Coronary artery (tissue), 2 donors: Measurements from ENCODE around the gene SORCS3.

Experiments
- DNase-seq: peaks from one replicate; pipeline ENCODE4 v3.0.0-alpha.2; 2017; ENCODE audit warnings: low spot score
- H3K27ac ChIP-seq, 2 donors: fragments of 200-600 bp; sonication (generic); one replicate each; pipeline ENCODE4 v1.5.1; 2016 to 2019
- H3K4me3 ChIP-seq: fragments of 200-600 bp; sonication (generic); 2 replicates; pipeline ENCODE4 v1.5.1; 2016; ENCODE audit warnings: mild to moderate bottlenecking, moderate library complexity
- TF ChIP-seq, protein P1 (sequence below): fragments of 200-600 bp; sonication (generic); IDR thresholded peaks from one replicate; pipeline ENCODE4 v1.5.1; 2019; ENCODE audit warnings: antibody characterized with exemption

The SORCS3 gene

DNA sequence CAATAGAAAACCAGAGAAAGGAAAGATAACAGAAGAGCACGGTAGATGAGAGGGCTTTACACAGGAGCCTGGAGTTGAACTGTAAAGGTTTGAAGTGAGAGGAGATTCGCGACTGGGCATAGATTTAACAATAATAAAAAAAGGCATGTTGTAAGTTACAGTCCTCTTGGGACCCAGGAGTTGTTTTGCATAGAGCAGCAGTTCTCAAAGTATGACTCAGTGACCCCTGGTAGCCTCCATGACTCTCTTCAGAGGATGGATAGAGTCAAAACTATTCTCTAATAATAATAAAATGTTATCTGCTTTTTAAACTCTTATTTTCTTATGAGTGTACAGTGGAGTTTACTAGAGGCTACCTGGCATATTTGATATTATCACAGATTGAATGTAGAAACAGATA, 262.3 kb downstream of the SORCS3 start:
- Histone ChIP-seq H3K27ac (no peak overlapping the region), H3K4me3 (no peak overlapping the region)
- no peak for DNase-seq
- TF ChIP-seq, protein P1, sequence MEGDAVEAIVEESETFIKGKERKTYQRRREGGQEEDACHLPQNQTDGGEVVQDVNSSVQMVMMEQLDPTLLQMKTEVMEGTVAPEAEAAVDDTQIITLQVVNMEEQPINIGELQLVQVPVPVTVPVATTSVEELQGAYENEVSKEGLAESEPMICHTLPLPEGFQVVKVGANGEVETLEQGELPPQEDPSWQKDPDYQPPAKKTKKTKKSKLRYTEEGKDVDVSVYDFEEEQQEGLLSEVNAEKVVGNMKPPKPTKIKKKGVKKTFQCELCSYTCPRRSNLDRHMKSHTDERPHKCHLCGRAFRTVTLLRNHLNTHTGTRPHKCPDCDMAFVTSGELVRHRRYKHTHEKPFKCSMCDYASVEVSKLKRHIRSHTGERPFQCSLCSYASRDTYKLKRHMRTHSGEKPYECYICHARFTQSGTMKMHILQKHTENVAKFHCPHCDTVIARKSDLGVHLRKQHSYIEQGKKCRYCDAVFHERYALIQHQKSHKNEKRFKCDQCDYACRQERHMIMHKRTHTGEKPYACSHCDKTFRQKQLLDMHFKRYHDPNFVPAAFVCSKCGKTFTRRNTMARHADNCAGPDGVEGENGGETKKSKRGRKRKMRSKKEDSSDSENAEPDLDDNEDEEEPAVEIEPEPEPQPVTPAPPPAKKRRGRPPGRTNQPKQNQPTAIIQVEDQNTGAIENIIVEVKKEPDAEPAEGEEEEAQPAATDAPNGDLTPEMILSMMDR, result no peak

DNA sequence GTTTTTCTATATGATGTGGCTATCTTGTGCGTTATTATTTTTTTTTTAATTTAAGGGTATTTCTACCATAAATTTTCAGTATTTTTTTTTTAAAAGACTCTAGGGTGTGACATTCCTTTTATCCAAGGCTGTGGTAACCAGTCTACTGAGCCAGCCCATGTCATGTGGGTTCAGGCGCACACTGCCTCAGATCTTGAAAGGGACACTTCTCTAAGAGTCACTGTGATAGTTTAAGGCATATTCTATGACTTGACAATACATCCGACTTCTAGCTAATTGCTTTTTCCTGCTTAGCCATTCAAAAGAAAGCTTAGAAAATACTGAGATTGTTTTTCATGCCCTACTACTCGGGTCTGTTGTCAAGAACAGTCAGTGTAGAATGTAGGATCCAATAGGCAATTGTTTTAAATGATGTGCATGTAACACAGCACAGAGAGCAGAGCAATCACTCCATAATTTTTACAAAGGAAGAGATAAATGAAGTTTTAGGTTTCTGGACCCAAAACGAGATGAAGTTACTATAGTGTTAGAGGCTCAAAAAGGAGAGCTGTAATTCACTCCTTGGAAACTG, 263.7 kb downstream of the SORCS3 start:
- Histone ChIP-seq H3K27ac (no peak overlapping the region), H3K4me3 (no peak overlapping the region)
- TF ChIP-seq, protein P1, result no peak
- no peak for DNase-seq

DNA sequence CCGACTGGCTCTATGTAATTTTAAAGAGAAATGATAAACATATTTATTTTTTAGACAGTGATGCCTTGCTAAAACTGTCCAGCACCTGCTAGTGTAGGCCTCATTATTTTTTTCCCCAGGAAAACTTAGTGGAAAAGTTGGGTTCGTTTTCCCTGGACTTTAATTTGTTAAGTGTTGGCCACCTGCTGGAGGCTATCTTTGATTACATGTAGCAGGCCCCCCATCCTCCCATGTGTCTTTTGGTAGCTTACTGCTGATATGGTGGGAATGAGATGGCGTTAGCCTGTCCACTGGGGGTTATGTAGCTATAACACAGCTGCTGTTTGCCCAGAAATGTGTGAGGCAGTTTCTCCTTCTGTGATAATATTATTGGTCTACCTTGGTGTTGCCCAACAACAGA, 265.0 kb downstream of the SORCS3 start:
- TF ChIP-seq, protein P1, result no peak
- Histone ChIP-seq H3K4me3 (no peak overlapping the region), H3K27ac (no peak overlapping the region)
- DNase-seq, result no peak

DNA sequence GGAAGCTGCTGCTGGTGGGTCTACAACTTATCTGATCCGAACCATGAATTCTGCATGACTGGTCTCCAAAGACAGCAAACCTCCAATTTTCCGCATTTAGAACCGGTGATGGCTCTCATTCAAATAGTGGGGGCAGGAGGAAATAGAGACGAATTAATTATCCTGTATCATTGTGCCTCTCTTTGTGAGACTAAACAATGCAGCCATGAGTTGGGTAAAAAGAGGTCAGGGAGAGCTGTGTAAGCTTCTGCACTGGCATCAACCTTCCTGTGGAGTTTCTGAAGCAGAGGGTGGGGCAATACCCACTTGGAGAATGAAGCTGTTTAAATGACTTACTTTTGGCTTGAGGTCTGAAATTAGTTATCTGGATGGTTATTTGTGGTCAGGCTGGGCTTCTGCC, 266.4 kb downstream of the SORCS3 start:
- DNase-seq, result no peak

DNA sequence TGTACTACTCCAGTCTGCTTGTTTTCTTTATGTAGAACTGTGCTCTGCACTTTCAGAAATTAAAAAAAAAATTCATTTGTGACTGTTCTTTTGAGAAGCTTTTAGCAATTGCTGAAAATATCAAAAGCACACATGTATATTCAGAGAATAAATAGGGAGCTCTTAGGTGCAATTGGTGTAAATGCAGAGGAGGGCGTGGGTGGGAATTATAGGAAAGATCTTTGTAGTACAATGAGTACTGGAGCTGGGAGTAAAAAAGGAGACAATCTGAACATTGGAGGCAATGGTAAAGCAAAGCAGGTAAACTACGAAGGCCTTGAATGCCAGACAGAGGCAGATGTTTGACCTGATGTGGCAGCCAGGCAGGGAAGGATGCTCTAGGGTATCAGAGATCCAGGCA, 267.5 kb downstream of the SORCS3 start:
- Histone ChIP-seq H3K4me3 (no peak overlapping the region), H3K27ac (no peak overlapping the region)
- DNase-seq, result no peak
- TF ChIP-seq, protein P1, result no peak

More for the DNA sequence above, 266.4 kb downstream of the SORCS3 start:
- TF ChIP-seq, protein P1, result no peak
- Histone ChIP-seq H3K27ac (no peak overlapping the region), H3K4me3 (no peak overlapping the region)

DNA sequence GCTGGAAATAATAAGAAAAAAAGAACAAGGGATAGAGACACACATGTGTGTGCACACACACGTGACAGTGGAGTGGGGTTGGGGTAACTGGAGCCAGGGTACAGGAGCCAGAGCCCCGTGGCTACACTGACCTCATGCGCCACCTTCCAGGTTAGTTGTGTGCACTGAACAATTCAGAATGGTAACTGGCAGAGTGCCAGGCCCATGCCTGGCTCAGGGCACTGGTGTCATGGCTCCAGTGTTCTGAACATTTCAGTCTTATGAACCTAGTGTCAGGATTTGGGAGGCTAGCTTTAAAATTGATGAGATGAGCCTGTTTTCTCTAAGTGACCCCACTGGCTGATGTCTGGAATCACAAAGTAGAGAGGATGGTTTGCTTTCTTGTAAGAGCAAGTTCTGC, 269.6 kb downstream of the SORCS3 start:
- Histone ChIP-seq H3K4me3 (no peak overlapping the region), H3K27ac (no peak overlapping the region)
- TF ChIP-seq, protein P1, result no peak
- no peak for DNase-seq

DNA sequence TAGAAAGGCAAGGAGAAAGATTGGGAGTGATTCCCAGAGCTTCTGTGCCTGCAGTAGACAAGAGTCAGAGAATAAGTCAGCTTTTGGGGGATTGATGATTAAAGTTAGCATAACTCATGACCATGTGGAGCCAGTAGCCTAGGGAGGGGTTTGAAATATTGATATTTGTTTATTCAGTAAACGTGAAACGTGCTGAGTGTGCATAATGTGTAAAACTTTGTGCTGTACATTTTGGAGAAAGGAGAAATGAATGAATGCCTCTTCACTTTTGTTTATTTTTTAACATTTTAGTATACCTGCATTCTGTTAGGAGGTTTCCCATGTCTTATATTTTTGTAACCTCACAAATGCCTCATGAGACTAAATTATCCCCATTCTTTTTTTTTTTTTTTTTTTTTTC, 272.3 kb downstream of the SORCS3 start:
- H3K27ac ChIP-seq, result no peak overlapping the region
- H3K4me3 ChIP-seq, result no peak overlapping the region
- TF ChIP-seq, protein P1, result no peak
- DNase-seq, result no peak
